Large intestine (tissue), 3 donors: ENCODE results near the gene SOX12. TPM values are rescaled to one million over a fixed set of nuclear protein-coding genes. Genes with fewer than 3 reads are reported as not detected.
A peak's percentile ranks its signal among the peaks of the same experiment; 100 is the strongest.
"Not testable (repeated sequence)": the region's sequence is repeated elsewhere in the genome, so short reads cannot be mapped to it uniquely, and the experiment has no call there.

ENCODE experiments used
- DNase-seq, 2 donors: peaks; one replicate each; pipeline versions ENCODE4 v3.0.0 to v3.0.0-alpha.2; 2013
- H3K27ac ChIP-seq: one replicate; pipeline ENCODE4 v1.5.1; 2013; ENCODE audit warnings: low read length
- H3K27me3 ChIP-seq: 2 replicates; pipeline ENCODE4 v1.6.1; 2013; ENCODE audit warnings: low read length; ENCODE audit not compliant: control insufficient read depth, insufficient read depth
- H3K36me3 ChIP-seq: 2 replicates; pipeline ENCODE4 v1.6.1; 2013; ENCODE audit warnings: low read length; ENCODE audit not compliant: control insufficient read depth, insufficient read depth
- H3K4me1 ChIP-seq: one replicate; pipeline ENCODE4 v1.6.1; 2013; ENCODE audit warnings: low read length; ENCODE audit not compliant: control insufficient read depth, insufficient read depth
- H3K4me3 ChIP-seq: one replicate; pipeline ENCODE4 v1.5.1; 2013; ENCODE audit warnings: low read length
- H3K9me3 ChIP-seq: one replicate; pipeline ENCODE4 v1.6.1; 2013; ENCODE audit warnings: mild to moderate bottlenecking, low read depth, low read length, moderate library complexity; ENCODE audit not compliant: control insufficient read depth
- WGBS: methylation state at CpG from one replicate; pipeline ENCODE4 v1.1.5; 2013; ENCODE audit warnings: low lambda C conversion rate; ENCODE audit not compliant: insufficient coverage; 5-methylcytosine and 5-hydroxymethylcytosine counted together
- polyA plus RNA-seq: library from polyadenylated mRNA; unstranded; fragments of 120-200 nt; gene quantifications from one replicate; pipeline ENCODE4 v1.2.1, GENCODE V29; 2013

Gene SOX12
- polyA plus RNA-seq, 1 donor = 12.7 TPM

GRCh38 chr20:348972-349841 is 23.9 kb downstream of the SOX12 start:
- Histone ChIP-seq H3K27ac (no peak overlapping the region), H3K4me3 (no peak overlapping the region), H3K4me1 (peaks cover 5% of the 10 kb centered on the region), H3K27me3 (no peaks in the 10 kb centered on the region), H3K36me3 (peaks cover 8% of the 10 kb centered on the region), H3K9me3 (no peaks in the 10 kb centered on the region)
- no peak for DNase-seq
- 100% methylated on average over 1 of the region's 19 CpGs for WGBS

- Histone ChIP-seq H3K36me3 (peaks cover 8% of the 10 kb centered on the region), H3K4me1 (peaks cover 5% of the 10 kb centered on the region), H3K27me3 (no peaks in the 10 kb centered on the region), H3K4me3 (no peak overlapping the region), H3K9me3 (no peaks in the 10 kb centered on the region), H3K27ac (no peak overlapping the region)
- DNase-seq = no peak
- no CpG with 5 or more reads among the region's 13 CpGs for WGBS
Measured at GRCh38 chr20:353166-353565, 27.8 kb downstream of the SOX12 start.

GRCh38 chr20:354298-354977 is 29.1 kb downstream of the SOX12 start:
- no peaks in the 10 kb centered on the region for H3K9me3 ChIP-seq

GRCh38 chr20:356154-356553 is 30.8 kb downstream of the SOX12 start:
- not testable (repeated sequence) for H3K27ac ChIP-seq, DNase-seq, H3K27me3 ChIP-seq, H3K36me3 ChIP-seq, H3K4me3 ChIP-seq, H3K9me3 ChIP-seq, H3K4me1 ChIP-seq
- WGBS = no CpG with 5 or more reads among the region's 2 CpGs

More at GRCh38 chr20:354298-354977, 29.1 kb downstream of the SOX12 start:
- Histone ChIP-seq H3K27me3 (no peaks in the 10 kb centered on the region), H3K4me1 (no peaks in the 10 kb centered on the region), H3K4me3 (no peak overlapping the region), H3K27ac (no peak overlapping the region), H3K36me3 (peaks cover 8% of the 10 kb centered on the region)
- WGBS = no CpG with 5 or more reads among the region's 14 CpGs
- peak; percentile 68 to 74 for DNase-seq

GRCh38 chr20:356745-357144 is 31.4 kb downstream of the SOX12 start:
- DNase-seq = no peak
- Histone ChIP-seq H3K4me1 (no peaks in the 10 kb centered on the region), H3K4me3 (no peak overlapping the region), H3K36me3 (peaks cover 8% of the 10 kb centered on the region), H3K27ac (no peak overlapping the region), H3K27me3 (no peaks in the 10 kb centered on the region), H3K9me3 (no peaks in the 10 kb centered on the region)
- WGBS = 100% methylated on average over 1 of the region's 10 CpGs

GRCh38 chr20:358891-359555 is 33.7 kb downstream of the SOX12 start:
- 100% methylated on average over 2 of the region's 4 CpGs for WGBS
- Histone ChIP-seq H3K27me3 (no peaks in the 10 kb centered on the region), H3K36me3 (peaks cover 1% of the 10 kb centered on the region), H3K4me1 (no peaks in the 10 kb centered on the region), H3K4me3 (no peak overlapping the region), H3K9me3 (no peaks in the 10 kb centered on the region), H3K27ac (no peak overlapping the region)
- no peak for DNase-seq

GRCh38 chr20:361561-361960 is 36.2 kb downstream of the SOX12 start:
- WGBS = no CpG with 5 or more reads among the region's 8 CpGs
- H3K27ac ChIP-seq = no peak overlapping the region
- H3K4me1 ChIP-seq = peaks cover 3% of the 10 kb centered on the region

GRCh38 chr20:362271-363254 is 37.2 kb downstream of the SOX12 start:
- DNase-seq = peak; percentile 81 to 82
- Histone ChIP-seq H3K27ac (no peak overlapping the region), H3K4me1 (peaks cover 3% of the 10 kb centered on the region), H3K27me3 (no peaks in the 10 kb centered on the region), H3K36me3 (no peaks in the 10 kb centered on the region), H3K4me3 (no peak overlapping the region), H3K9me3 (no peaks in the 10 kb centered on the region)
- WGBS = no CpG with 5 or more reads among the region's 13 CpGs

More at GRCh38 chr20:361561-361960, 36.2 kb downstream of the SOX12 start:
- DNase-seq = no peak
- no peaks in the 10 kb centered on the region for H3K36me3 ChIP-seq
- H3K4me3 ChIP-seq = no peak overlapping the region
- H3K27me3 ChIP-seq = no peaks in the 10 kb centered on the region
- no peaks in the 10 kb centered on the region for H3K9me3 ChIP-seq

GRCh38 chr20:363319-364078 is 38.1 kb downstream of the SOX12 start:
- H3K4me1 ChIP-seq = peaks cover 3% of the 10 kb centered on the region
- H3K27ac ChIP-seq = no peak overlapping the region
- DNase-seq = no peak
- no peaks in the 10 kb centered on the region for H3K27me3 ChIP-seq
- no peaks in the 10 kb centered on the region for H3K36me3 ChIP-seq
- no peak overlapping the region for H3K4me3 ChIP-seq
- no CpG with 5 or more reads among the region's 13 CpGs for WGBS
- H3K9me3 ChIP-seq = no peaks in the 10 kb centered on the region
